KG1 (cell line): Measurements from ENCODE around the gene KLRC4.
A peak's percentile ranks its signal among the peaks of the same experiment; 100 is the strongest.
"Not testable (repeated sequence)": the region's sequence is repeated elsewhere in the genome, so short reads cannot be mapped to it uniquely, and the experiment has no call there.

ENCODE experiments used
- DNase-seq: peaks from one replicate; lab custom pipeline; 2025; lab: John Stamatoyannopoulos, UW

Gene KLRC4

GRCh38 chr12:10368206-10369171, 41.1 kb downstream of the KLRC4 start:
- DNase-seq = no peak

GRCh38 chr12:10367714-10368113, 41.8 kb downstream of the KLRC4 start:
- DNase-seq = not testable (repeated sequence)

- DNase-seq = no peak
Observed at GRCh38 chr12:10366875-10367274, 42.7 kb downstream of the KLRC4 start.

GRCh38 chr12:10365696-10366405, 43.7 kb downstream of the KLRC4 start:
- DNase-seq = peak; percentile 9

- peak; percentile 23 for DNase-seq
Observed at GRCh38 chr12:10364815-10365622, 44.5 kb downstream of the KLRC4 start.

GRCh38 chr12:10363914-10364814, 45.4 kb downstream of the KLRC4 start:
- DNase-seq = peak; percentile 46

- DNase-seq = no peak
Observed at GRCh38 chr12:10363658-10363913, 46.0 kb downstream of the KLRC4 start.

- DNase-seq = no peak
Observed at GRCh38 chr12:10362828-10363657, 46.5 kb downstream of the KLRC4 start.

- peak; percentile 0 for DNase-seq
Observed at GRCh38 chr12:10362325-10362724, 47.2 kb downstream of the KLRC4 start.

GRCh38 chr12:10361622-10362021, 47.9 kb downstream of the KLRC4 start:
- DNase-seq = no peak

GRCh38 chr12:10361084-10361483, 48.5 kb downstream of the KLRC4 start:
- DNase-seq = no peak

- DNase-seq = no peak
Observed at GRCh38 chr12:10358969-10359368, 50.6 kb downstream of the KLRC4 start.

- DNase-seq = no peak
Observed at GRCh38 chr12:10358131-10358530, 51.4 kb downstream of the KLRC4 start.
